HG03457 (cell line): Measurements from ENCODE around the gene COL25A1.

ENCODE experiments used
- ATAC-seq: cut with Tn5 transposase; IDR thresholded peaks from one replicate; pipeline ENCODE4 v1.9.1; 2021; ENCODE audit warnings: moderate number of reproducible peaks; ENCODE audit not compliant: unreplicated experiment

Gene COL25A1

DNA sequence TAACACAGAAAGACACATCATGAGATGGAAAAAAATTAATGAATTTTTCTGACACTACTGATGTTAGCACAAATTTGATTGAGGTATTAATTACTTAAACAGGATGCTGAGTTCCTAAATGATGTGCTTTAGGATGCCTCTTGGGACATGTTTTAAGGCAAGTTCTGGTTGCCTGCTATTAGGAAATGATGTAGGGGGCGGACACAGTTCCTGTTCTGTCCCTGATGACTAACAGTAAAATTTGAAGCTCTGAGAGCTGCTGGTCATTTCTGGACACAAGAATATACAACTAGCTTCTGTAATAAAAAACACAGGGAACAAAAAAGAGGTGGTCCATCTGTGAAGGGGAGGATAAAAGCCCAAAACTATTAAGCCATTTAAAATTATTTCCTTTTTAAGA lies 376.4 kb downstream of the COL25A1 start:
- ATAC-seq, result no peak

DNA sequence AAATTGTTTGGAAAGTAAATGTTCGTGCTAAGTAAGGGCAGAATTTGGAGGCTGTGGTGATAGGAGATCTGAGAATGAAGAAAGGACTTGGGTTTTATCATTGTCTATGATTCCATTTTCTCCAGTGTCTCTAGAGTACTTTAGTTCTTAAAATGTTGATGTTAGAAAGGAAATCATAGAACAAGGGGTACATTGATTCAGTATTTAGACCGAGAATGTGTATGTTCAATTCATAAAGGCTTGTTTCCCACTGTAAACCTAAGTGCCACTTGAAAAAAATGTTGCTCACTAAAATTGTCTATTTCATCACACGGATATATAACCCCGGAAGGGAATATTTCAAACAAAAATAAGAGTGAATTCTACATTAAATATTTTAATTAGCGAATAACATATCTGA lies 380.3 kb downstream of the COL25A1 start:
- ATAC-seq, result no peak

DNA sequence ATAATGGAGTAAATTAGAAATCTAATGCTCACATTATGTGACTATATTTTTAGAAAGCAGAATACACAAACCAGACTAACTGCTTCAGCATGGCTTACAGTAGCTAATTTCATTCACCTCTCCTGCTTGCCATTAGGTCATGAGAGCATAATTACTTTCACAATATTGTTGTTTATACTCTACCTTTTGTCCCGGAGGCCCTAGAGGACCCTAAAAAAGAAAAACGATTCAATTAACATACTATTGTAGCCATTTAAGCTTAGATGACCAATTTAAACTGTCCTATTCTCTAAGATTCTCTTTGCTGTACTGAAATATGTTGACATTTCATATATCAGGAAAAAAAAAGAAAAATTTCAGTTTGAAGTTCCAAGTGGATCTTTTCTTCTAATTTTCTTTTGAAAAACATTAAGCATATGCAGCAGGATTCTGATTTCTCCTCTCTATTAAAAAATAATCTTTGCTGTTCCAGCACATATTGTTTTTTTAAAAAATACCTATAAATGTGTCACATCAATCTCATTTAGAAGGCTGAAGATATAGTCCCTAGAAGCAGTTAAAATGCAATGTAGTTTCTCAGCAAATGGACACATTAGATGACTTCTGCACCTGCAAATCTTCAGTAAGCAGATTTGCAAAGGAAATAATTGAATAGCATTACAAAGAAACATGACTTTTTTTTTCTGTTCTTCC lies 381.9 kb downstream of the COL25A1 start:
- no peak for ATAC-seq

DNA sequence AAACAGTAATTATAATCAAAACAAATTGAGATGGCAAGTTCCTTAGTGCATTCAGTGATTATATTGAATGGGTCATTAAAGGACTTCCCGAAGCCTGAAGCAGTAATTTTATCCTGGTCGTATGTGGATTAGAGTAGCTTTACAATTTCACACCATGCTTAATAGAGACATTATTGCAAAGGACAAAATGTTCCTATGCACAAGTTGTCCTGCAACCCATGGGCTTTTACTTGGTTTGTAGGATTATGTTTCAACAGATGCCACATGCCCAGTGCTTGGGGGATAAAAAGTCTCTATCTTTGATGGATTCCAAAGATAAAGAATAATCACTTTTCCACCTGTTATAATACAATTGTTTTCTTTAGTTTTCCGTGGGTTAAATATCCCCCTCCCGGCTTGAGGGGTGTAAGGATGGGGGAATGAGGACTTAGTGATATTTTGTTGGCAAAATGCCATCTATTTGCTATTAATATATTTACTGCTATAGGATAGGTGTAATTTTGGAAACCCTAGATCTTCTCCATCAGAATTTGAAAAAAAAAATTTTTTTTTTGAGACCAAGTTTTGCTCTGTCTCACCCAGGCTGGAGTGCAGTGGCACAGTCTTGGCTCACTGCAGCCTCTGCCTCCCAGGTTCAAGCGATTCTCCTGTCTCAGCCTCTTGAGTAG lies 383.1 kb downstream of the COL25A1 start:
- no peak for ATAC-seq

DNA sequence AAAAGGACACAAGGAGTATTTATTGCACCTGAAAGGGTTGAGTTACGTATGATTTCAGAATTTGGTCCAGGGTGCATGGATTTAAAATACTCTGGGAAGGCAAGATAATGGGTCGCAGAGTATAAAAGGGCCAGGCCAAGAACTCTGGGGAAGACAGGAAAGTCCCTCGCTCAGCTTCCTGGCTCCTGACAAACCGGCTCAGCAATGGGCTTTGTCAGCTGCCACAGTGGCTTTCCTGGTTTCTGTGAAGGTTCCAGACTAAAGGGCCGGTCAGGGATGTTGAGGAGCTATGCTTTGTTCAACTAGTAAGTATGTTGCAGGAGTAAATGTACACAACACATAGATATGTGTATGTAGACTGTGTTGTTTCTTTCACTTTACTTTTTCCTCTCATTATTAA lies 385.2 kb downstream of the COL25A1 start:
- ATAC-seq, result no peak

DNA sequence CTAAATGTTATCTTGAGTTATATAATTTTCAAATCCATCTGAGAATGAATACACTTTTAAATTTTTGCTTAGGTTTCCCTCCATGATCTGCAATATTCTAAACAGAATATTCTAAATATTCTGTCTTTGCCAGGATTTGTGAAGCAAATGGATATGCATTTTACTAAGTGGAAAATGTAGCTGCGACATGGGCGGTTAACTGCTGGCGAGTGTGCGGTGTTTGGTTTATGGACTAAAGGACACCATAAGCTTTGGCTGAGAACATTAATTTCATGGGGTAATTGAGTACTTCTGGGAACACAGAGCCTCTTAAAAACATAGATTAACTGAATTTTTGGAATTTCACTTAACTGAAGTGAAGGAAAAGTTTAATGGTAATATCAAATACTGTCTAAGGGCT lies 385.8 kb downstream of the COL25A1 start:
- no peak for ATAC-seq

DNA sequence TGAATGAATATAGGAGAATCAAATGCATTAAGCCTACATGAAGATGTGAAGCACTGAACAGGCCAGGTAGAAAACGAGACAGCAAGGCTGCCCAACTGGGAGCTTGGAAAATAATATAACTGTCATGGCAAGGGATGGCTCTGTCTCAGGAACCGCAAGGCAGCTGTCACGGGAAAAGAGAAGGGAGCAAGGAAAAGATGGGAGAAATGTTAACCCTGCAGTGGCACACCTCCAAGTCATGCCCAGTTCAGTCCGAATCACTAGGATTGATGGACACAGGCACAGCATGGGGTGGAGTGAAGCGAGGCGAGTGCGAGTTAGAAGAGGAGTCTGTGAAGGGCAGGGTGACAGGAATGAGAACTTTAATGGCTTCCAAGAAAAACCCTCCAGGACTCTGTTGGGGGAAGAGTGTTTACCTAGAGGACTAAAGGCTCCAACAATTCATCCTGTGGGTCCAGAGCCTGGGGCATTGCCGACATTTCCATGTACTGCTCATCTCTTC lies 395.5 kb downstream of the COL25A1 start:
- no peak for ATAC-seq

DNA sequence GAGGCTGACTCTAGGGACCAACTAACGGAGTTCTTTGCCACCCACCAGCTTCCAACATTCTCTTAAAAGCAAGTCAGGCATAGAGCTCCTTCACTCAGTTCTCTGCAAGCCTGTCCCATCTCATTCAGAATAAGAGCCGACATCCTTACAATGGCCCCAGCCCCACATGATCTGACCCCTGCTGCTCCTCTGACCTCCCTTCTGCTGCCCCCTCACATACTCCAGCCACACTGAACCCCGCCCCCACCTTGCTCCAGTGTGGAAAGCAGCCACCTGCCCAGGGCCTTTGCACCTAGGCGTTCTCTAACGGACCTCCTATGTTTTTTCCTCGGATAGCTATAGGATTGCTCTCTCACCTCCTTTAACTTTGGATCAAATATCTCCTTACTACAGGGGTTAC lies 396.5 kb downstream of the COL25A1 start:
- ATAC-seq, result no peak

DNA sequence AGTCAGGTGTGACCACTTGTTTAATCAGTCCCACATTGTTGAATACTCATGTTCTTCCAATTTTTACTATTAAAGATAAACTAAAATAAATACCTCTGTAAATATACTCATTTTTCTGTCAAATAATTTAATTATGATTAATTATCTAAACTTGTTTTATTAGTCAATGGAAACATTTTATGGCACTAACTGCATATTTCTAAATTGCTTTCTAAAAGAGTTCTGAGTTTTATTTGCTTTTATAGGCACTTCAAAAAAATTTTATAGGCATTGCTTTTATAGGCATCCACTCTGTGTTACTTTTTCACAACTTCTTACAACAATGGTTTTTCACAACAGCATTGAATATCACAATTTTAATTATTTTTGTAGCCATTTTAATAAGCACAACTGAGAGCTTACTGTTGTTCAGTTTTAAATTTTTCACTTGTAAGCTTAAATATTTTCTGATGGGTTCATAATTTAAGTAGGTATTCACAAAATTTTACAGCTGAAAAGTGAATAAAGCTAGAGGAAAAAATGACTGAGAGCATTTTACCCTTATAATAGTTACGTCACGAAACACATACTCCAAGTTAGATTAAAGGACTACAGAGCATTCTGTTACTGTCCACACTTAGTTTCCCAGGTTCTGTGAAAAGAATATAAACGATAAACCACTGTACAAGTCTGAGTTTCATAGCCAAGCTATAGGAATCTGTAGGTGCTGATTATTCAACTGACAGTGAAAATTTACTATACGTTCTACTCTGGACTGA lies 398.8 kb downstream of the COL25A1 start:
- ATAC-seq, result no peak

DNA sequence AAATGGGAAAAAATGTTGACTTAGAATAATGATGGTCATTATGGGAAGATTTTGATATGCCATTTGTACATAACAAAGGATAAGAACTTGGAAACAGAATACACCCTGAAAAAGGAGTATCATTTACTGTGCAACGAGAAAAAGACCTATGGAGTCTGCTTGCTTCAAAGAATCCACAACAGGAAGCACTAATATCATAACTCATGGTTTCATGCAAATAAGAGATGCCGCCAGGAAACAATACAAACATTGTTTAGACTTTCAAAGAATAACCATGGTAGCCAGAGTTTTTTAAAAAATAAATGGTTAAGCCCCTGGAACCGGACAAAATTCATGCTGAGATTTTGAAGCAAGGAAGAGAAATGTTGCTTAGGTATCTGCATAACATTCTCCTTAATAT lies 399.7 kb downstream of the COL25A1 start:
- ATAC-seq, result no peak

DNA sequence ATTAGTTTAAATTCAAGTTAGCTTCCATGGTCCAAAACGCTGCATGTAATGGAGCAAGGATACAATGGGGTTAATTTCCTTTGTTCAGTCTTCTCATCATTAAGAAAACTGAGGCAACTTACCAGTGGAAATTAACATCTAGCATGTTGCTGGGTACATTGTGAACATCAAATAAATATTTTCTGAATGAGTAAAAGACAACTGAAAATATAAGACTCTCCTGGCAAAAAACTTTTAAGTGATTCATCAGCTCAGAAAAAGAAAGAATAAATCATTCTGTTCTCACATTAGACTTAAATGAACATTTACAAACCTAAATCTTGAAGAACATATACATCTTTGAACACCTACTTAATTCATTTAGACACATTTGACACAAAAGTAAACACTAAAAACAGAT lies 401.2 kb downstream of the COL25A1 start:
- ATAC-seq, result no peak

DNA sequence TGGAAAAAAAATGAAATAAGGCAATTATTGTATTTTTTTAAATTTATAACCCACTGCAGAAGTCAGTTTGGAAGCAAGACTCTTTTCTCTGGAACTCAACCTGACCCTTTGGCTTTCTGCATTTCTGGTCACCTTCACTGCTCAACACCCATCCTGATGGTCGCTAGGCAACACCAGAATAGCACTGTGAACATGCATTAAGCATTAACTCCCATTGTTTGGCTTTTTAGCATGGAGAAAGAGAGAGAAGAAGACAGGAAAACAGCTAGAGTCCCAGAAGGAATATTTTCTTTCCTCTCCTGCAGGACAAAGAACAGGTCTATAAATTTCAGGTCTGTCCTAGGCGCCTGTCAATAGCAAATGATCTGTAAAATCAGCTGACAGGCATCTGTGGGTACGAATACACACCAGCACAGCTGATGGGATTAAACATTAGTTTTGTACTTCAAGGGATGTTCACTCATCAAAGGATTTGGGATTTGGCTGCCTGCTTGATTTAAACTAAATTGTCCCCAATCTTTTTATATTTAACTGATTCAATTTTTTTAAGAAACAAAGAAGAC lies 402.4 kb downstream of the COL25A1 start:
- no peak for ATAC-seq

DNA sequence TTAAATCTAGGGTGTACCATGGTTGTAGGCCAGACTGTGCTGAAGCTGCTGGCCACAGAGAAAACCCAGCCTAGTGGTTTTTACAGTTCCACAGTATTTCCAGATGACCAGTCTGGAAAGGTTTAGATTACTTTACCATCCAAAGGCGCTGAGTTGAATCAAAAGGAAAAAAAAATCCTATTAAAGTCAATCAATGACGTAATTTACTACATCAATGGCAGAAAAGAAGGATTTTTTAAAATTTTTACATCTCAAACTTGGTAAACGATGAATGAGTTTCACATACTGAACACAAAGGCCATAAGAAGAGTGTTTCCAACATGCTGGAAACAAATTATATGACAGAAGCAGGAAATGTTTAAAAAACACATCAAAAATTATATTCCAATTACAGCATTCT lies 409.0 kb downstream of the COL25A1 start:
- no peak for ATAC-seq

DNA sequence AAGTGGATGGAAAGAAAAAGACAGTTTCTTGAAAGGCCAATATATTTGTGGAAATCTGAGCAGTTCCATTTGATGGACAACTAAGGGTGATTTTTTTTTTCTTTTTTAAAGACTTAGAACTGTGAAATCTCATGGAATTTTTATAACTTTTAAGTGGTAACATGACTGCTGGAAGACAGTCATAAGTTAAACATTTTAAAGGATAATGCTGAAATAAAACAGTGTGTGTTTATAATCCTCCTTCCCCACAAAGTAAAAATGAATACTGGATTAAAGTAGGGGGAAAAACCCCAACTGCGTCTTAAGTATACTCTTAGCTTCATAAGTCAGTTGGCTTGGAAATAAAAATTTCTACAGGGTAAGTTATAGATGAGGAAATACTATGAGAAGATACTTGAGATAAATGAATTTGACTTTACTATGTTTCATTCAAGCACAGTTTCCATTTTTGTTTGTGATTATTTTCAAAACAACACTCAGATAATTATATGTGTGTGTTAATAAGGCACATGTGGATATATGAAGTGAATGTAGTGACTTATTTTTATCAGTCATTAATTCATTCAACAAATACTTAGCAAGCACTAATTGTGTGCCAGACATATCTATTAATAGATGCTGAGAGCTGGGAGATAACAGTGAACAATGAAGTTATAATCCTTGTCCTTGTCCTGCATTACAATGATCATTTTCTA lies 410.4 kb downstream of the COL25A1 start:
- ATAC-seq, result no peak

DNA sequence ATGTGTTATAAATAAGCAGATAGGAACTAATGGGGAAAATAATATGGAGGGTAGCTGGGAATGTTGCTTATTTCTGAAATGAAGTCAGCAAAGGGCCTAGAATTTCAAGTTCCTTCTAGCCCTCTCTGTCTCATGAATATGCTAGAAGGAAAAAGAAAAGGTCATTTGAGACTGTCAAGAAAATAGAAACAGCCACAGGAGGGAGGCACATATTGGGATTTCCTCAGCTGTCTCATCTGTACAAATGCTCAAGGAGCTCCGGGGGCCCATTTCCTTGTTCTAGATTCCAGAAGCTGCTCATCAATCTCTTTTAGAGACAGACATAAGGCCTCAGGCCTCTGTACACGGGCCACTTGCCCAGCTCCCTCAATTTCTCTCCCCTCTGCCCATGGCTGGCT lies 412.0 kb downstream of the COL25A1 start:
- no peak for ATAC-seq

DNA sequence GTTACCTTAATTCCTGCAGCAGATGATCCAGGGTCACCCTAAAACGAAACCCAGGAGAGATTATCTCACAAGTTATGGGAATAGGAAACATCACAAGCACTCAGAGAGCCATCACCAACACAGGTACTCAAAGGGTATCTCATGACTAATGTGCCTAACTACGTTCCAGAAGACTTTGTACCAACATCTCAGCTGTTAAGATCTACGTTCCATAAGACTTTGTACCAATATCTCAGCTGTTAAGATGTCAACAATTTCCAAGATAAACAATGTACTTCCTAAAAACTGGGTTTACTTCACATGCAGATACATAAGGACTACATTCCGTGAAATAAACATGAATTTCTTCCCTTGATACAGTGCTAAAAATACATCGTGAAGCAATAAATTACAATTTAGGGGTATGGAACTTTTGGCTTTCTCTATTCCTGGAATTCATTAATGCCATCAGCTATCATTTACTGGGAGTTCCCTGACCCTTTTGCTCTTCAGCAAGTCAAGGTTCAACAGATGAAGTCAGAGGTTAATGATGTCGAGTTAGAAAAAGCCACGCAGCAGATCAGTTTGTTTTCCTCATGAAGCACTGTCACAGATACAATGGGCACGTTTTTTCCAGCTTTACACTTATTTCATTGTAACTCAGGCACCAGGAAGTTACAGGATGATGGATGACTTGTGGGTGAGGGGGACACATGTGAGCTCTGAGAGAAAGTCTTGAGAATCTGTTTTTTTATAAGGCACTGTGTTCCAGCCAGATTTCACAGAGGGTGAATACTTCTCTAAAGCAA lies 412.6 kb downstream of the COL25A1 start:
- ATAC-seq, result no peak

DNA sequence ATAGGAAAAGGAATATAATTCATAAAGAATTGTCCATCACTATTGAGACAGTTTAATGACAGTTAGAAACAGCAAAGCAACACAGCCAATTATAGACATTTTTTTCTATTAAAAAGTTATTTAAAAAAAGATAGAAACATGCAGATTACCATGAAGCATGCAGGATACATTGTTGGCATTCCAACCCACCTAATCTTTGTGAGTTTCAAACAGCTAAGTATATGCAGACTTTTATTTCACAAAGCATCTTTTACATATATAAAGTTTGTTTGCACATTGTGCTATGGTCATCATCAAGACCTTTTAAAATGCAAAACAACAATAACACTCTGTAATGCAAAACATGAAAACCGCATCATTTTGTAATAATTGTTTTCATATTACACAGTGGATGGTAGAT lies 413.7 kb downstream of the COL25A1 start:
- no peak for ATAC-seq

DNA sequence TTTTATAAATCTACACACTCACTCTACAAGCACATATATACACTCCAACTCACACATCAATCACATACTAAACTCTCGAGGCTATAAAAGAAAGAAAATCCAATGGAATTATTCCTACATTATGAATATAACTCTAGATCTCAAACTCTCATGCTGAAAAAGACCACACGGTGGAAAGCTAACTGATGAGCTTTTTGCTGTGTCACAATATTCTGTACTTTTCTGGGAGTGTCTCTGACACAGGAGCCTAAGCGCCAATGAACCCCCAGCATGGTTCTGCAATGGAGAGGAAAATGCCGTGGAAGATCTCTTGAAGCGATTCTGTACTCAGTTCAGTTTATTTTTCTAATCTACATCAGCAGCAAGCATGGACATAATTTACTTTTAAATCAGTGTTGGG lies 415.4 kb downstream of the COL25A1 start:
- ATAC-seq, result no peak

DNA sequence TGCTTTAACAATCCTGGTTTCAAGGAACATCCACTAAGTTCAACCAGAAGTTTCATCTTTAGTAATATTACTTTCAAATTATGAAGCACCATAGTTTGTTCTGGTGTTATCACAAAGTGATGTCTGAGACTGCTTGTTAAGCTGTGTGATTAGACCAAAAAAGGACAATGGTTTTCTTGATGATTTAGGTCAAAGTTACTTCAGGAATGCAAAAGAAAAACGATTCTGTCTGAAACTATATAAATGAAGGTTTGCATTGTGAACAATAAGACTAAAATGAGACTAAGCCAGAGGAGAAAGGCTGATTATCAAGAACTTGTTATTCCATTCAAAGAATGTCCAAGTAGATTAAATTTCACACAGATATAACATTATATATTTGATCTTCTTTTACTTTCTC lies 417.2 kb downstream of the COL25A1 start:
- ATAC-seq, result no peak

DNA sequence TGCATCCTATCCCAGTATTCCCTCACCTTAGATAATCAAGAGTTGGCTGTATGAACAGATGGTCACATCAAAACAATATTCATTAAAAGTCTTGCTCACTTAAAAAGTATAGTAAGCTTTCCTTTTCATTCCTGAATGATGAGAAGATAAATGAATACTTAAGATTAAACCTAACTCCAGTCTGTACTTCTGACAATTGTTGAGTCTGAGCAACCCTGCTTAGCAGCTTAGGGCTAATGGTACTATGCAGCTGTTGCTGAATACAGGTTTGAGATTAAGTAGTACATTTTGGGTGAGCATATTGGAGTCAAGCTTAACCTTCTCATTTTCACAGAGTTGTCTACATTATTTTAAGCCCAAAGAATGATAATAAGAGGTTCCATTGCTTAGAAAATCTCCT lies 417.9 kb downstream of the COL25A1 start:
- no peak for ATAC-seq
